ENCODE results near the gene RAB18. TPM values are rescaled to one million over a fixed set of nuclear protein-coding genes. Genes with fewer than 3 reads are reported as not detected.
"Not testable (repeated sequence)": the region's sequence is repeated elsewhere in the genome, so short reads cannot be mapped to it uniquely, and the experiment has no call there.

Gene RAB18
- total RNA-seq, 1 donor from 2014 or later = 99.3 TPM

DNA sequence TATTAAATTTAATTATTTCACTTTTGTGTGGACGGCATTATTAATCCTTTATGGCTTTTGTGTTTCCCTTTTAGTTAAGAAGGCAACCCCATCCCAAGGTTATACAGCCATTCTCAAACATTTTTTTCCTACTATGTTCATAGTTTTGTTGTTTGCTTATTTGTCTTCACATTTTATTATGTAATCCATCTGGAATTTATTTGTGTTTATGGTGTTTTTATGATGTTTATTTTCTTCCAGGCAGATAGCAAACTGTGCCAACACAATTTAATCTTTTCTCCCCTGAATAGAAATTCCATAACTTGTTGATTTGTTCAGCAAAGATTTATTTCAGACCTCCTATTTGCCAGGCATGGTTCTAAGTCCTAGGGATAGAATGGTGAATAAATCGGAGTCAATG lies 42.9 kb downstream of the RAB18 start:
- no peak for DNase-seq (ENCODE audit: low spot score)

DNA sequence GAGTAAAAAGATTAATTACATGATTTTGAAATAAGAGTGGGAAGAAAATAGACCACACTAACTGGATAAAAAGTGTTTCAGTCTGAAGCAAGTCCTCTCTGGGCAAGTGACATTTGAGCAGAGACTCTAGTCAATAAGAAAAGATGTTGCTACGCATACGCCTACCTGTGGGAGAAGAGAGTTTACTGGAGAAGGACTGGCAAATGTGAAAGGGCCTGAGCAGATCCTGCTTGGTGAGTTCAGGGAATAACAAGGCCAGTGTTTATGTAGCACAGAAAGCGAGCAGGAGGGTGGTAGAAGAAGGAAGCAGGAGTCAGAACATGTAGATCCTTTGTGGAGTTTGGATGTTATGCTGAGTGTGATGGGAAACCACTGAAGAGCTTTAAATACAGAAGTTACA lies 43.4 kb downstream of the RAB18 start:
- no peak for DNase-seq (ENCODE audit: low spot score)

DNA sequence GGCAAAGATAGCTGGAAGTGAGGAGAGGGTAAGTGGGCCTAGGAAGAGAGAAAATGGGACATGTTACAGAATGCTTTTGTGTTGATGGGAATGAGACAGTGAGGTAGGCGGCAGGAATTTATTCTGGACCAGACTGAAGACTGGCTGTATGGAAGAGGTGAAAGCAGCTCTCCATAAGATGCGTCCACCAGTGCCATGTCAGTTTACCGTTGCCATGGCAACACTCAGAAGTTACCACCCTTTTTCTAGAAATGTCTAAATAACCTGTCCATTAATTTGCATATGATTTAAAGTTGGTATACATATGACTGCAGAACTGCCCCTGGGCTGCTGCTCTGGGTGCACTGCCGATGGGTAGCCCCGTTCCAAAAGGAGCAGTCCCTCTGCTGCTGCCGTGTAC lies 46.7 kb downstream of the RAB18 start:
- DNase-seq (ENCODE audit: low spot score) = no peak

DNA sequence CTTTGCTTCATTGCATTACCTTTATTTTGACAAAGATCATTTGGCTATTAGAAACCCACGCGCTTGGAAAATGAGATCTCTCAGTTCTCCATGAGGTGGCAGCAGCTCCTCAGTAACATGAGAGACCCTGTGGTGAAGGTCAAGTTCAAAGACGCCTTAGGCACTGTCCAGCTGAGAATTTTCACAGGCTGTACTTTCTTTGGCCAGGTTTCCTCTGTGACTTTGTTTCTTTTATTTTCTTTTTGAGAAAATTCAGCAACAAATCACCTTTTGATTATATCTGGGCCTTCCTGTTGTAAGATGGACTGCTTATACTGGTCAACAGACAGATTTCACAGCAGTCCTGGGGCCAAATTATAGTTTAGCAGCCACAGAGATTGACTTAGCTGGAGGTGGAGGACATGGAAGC lies 54.5 kb downstream of the RAB18 start:
- no peak for DNase-seq (ENCODE audit: low spot score)

DNA sequence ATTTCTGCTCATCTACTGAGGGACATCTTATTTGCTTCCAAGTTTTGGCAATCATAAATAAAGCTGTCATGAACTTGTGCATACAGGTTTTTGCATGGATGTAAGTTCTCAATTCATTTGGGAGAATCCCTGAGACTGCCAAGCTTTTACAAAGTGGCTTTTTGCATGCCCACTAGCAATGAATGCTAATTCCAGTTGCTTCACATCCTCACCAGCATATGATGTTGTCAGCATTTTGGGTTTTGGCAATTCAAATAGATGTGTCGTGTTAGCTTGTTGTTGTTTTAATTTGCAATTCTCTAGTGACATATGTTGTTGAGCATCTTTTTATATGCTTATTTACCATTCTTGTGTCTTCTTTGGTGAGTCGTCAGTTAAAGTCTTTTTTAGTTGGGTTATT lies 57.2 kb downstream of the RAB18 start:
- no peak for DNase-seq (ENCODE audit: low spot score)

DNA sequence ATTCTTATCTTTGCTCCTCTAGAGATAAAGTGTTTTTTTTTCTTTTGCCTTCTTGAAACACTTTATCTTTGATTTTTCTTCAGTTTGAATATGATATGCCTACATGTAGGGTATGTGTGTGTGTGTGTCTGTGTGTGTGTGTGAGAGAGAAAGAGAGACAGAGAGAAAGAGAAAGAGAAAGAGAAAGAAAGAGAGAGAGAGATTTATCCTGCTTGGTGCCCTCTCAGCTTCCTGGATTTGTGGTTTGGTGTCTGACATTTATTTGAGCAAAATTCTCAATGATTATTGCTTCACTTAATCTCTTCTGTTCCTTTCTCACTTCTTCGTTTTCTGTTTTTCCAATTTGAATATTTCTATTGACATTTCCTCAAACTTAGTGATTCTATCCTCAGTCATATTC lies 60.3 kb downstream of the RAB18 start:
- no peak for DNase-seq (ENCODE audit: low spot score)

DNA sequence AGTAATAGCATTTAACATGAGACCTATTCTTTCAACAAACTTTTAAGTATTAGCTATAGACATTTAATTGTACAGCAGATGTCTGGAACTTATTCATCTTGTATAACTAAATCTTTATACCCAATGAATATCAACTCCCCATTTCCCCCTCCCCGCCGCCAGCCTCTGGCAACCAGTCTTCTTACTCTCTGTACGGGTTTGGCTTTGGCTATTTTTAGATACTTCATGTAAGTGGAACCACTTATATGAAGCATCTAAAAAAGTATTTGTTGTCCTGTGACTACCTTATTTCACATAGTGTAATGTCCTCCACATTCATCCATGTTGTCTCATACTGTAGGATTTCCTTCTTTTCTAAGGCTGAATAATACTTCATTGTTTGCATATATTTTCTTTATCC lies 60.8 kb downstream of the RAB18 start:
- DNase-seq (ENCODE audit: low spot score) = no peak

DNA sequence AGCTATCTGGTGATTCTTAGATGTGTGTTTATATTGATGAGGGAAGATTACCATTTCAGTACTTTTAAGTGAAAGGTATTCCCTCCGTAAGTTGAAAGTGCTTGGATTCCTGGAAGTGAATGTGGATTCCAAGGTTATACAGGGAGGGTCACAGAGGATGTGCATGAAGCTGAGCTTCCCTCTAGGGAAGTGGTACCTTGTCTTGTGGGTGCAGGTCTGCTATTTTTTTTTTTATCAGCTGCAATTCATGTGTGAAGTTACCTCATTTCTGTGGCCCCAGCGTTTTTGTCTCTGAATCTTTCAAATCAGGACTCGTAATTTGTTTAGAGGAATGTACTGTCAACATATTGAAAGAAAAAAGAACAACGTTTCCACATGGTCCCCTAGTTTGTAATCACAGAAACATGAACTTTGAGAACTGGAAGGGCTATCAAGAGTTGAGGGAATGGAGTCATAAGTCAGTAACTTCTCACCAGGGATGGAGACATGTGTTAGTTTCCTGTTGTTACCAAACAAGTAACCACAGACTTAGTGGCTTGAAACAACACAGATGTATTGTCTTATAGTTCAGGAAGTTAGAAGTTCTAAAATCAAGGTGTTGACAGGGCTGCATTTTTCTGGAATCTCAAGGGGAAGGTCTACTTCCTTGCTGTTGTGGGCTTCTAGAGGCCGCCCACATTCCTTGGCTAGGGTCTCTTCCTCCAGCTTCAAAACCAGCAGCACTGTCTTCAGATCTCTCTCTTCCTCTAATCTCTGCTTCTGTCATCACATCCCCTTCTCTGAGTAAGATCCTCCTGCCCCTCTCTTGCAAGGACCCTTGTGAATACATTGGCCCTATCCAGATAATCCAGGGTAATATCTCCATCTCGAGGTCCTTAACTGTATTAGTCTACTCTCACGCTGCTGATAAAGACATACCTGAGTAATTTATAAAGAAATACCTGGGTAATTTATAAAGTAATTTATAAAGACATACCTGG lies 64.4 kb downstream of the RAB18 start:
- no peak for DNase-seq (ENCODE audit: low spot score)

DNA sequence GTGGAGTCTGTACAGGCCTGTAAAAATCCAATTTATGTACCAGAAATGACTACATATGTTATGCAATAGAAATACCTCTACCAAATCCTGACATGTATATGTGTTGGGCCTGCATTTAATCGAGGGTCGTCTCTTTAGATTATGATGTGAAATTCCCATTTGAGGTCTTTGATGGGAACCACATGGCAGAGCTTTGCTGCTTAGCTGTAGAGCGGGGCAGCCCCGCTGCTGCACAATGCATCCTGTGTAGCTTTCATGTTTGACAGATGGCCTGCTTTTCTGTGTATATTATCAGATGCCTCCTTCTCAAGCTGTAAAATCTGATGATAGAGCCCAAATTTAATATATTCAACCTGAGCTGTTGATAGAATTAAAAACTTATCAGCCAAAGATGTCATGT lies 65.8 kb downstream of the RAB18 start:
- DNase-seq (ENCODE audit: low spot score) = no peak

DNA sequence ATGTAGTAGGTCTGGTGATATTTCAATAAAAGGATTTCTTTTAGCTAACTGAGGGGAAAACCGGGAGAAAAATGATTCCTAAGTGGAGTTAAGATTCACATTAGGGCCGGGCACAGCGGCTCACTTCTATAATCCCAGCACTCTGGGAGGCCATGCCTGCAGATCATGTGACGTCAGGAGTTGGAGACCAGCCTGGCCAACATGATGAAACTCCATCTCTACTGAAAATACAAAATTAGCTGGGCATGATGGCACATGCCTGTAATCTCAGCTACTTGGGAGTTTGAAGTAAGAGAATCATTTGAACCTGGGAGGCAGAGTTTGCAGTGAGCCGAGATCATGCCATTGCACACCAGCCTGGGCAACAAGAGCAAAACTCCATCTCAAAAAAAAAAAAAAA lies 72.9 kb downstream of the RAB18 start:
- DNase-seq (ENCODE audit: low spot score) = not testable (repeated sequence)

DNA sequence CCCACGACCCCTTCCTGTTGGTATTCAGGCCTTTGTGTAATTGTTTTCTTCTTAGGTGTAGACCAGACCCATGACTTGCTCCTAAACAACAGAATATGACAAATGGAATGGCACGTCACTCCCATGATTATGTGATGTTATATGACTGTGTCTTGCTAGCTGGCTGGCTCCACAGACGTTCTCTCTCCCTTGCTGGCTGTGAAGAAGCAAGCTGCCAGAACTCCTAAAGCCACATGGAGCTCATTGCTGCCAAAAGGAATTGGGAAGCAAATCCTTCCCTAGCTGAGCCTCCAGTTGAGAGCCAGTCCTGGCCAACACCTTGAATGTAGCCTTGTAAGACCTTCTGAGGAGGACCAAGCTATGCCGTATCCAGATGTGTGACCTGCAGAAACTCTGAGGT lies 74.2 kb downstream of the RAB18 start:
- DNase-seq (ENCODE audit: low spot score) = no peak

DNA sequence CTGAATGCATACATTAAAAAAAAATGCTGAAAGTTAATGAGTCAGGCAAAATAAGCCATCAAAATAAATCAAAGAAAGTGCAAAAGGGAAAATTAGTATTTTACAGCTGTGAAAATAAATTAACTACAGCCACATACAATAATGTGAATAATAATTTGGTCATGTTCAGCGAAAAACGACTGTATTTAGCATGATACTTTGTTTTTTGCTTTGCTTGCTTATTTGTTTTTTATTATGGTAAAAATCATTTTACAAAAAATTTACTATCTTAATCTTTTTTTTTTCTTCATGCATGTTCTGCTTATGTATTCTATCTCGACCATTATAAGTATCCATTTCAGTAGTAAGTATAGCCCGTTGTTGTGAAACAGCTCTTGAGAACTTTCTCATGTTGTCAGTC lies 77.1 kb downstream of the RAB18 start:
- no peak for DNase-seq (ENCODE audit: low spot score)

DNA sequence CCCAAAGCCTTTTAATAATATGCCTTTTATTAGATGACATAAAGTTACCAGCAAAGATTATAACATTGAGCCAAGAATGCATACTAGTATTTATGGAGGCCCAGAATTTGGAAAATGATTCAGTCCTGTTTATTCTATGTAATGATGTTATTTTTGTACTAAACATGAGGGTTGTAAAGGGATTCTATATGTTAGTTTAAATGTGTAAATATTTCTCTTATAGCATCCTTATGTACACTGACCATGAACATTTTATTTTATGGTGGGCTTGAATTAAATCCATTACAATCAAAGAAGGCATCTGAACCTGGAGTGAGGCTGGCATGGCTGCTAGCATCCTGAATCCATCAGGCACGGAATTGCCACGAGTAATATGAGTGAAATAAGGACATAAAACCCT lies 80.2 kb downstream of the RAB18 start:
- no peak for DNase-seq (ENCODE audit: low spot score)

Other genes starting within 250 kb of the RAB18 start
- 0.94 TPM for gene MKX, start 241.5 kb downstream of the RAB18 start, total RNA-seq